ENCODE results near the gene P3H1.

GRCh38 chr1:42713293-42713692 is 53.5 kb downstream of the P3H1 start:
- TF ChIP-seq CTCF (conservative IDR thresholded peaks at IDR 0.05; ENCODE audit: low read depth, low read length) (no peak), EZH2 (IDR thresholded peaks at IDR 0.05; ENCODE audit: low read length, unreplicated experiment) (no peak)
